Measurements from ENCODE around the gene ADNP2.

Gene ADNP2

GRCh38 chr18:80112624-80113248 is 3.7 kb downstream of the ADNP2 start:
- DNase-seq (ENCODE audit: low read depth in 2 of 2), result peak in 1 of 2 donors; percentile 41
- TF ChIP-seq, protein P1, sequence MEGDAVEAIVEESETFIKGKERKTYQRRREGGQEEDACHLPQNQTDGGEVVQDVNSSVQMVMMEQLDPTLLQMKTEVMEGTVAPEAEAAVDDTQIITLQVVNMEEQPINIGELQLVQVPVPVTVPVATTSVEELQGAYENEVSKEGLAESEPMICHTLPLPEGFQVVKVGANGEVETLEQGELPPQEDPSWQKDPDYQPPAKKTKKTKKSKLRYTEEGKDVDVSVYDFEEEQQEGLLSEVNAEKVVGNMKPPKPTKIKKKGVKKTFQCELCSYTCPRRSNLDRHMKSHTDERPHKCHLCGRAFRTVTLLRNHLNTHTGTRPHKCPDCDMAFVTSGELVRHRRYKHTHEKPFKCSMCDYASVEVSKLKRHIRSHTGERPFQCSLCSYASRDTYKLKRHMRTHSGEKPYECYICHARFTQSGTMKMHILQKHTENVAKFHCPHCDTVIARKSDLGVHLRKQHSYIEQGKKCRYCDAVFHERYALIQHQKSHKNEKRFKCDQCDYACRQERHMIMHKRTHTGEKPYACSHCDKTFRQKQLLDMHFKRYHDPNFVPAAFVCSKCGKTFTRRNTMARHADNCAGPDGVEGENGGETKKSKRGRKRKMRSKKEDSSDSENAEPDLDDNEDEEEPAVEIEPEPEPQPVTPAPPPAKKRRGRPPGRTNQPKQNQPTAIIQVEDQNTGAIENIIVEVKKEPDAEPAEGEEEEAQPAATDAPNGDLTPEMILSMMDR (IDR thresholded peaks at IDR 0.05; ENCODE audit: low read depth, low read length), result no peak
- H3K4me3 ChIP-seq (replicated peaks in 1 of 2; ENCODE audit: low read depth in 2 of 2, low read length in 2 of 2), result no peak overlapping the region

- no peak for DNase-seq (ENCODE audit: low read depth in 2 of 2)
- no peak overlapping the region for H3K4me3 ChIP-seq (replicated peaks in 1 of 2; ENCODE audit: low read depth in 2 of 2, low read length in 2 of 2)
- TF ChIP-seq, protein P1 (IDR thresholded peaks at IDR 0.05; ENCODE audit: low read depth, low read length), result no peak
Measured at GRCh38 chr18:80115035-80115434, 6.0 kb downstream of the ADNP2 start.

DNA sequence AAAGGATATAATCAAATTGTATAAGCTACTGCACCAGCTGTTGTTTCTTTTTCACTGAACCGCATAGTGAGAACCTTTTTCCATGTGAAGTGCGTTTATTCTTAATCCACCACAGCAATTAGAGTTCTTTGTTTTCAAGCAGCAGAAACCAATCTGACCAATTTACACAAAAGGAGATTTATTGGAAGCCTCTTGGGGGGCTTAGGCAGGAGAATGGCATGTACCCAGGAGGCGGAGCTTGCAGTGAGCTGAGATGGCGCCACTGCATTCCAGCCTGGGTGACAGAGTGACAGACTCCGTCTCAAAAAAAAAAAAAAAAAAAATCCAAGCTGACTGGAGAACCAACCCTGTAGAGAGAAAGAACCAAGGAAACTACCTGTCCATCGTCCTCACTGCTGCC is 10.0 kb downstream of the ADNP2 start:
- no peak for DNase-seq (ENCODE audit: low read depth in 2 of 2)
- no peak overlapping the region for H3K4me3 ChIP-seq (replicated peaks in 1 of 2; ENCODE audit: low read depth in 2 of 2, low read length in 2 of 2)
- TF ChIP-seq, protein P1 (IDR thresholded peaks at IDR 0.05; ENCODE audit: low read depth, low read length), result no peak

DNA sequence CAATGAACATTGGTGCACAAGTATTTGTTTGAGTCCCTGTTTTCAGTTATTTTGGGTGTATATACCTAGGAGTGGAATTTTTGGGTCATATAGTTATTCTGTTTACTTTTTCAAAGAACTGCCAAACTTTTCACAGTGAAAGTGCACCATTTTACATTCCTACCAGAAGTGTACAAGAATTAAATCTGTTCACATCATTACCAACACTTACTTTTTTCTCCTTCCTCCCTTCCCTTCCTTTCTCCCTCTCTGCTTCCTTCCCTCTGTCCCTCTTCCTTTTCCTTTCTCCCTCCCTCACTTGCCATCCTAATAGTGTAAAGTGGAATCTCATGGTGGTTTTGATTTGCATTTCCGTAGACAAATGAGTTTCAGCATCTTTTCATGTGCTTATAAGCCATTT is 11.9 kb downstream of the ADNP2 start:
- TF ChIP-seq, protein P1 (IDR thresholded peaks at IDR 0.05; ENCODE audit: low read depth, low read length), result no peak
- H3K4me3 ChIP-seq (replicated peaks in 1 of 2; ENCODE audit: low read depth in 2 of 2, low read length in 2 of 2), result no peak overlapping the region
- no peak for DNase-seq (ENCODE audit: low read depth in 2 of 2)

- H3K4me3 ChIP-seq (replicated peaks in 1 of 2; ENCODE audit: low read depth in 2 of 2, low read length in 2 of 2), result no peak overlapping the region
- no peak for DNase-seq (ENCODE audit: low read depth in 2 of 2)
- TF ChIP-seq, protein P1 (IDR thresholded peaks at IDR 0.05; ENCODE audit: low read depth, low read length), result no peak
Measured at GRCh38 chr18:80124131-80124530, 15.1 kb downstream of the ADNP2 start.

GRCh38 chr18:80126797-80127196 is 17.7 kb downstream of the ADNP2 start:
- H3K4me3 ChIP-seq (replicated peaks in 1 of 2; ENCODE audit: low read depth in 2 of 2, low read length in 2 of 2), result no peak overlapping the region
- no peak for DNase-seq (ENCODE audit: low read depth in 2 of 2)
- TF ChIP-seq, protein P1 (IDR thresholded peaks at IDR 0.05; ENCODE audit: low read depth, low read length), result no peak

DNA sequence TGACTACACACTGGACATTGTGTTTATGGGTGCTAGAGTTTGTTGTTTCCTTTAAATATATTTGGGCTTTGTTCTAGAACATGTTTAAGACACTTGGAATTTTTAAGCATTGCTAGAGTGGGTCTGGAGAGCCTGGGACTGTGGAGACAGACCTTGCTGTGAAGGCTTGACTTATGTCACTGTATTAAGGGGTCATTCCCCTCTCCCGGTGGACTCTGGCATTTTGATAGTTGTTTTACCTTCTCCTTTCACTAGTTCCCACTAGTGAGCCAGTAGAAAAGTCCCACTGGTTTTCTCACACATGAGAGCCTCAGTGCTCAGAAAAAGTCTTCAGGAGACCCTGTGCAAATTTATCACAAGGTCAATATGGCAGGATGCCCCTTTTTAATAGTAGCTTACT is 18.6 kb downstream of the ADNP2 start:
- H3K4me3 ChIP-seq (replicated peaks in 1 of 2; ENCODE audit: low read depth in 2 of 2, low read length in 2 of 2), result no peak overlapping the region
- no peak for DNase-seq (ENCODE audit: low read depth in 2 of 2)
- TF ChIP-seq, protein P1 (IDR thresholded peaks at IDR 0.05; ENCODE audit: low read depth, low read length), result no peak

Measured in cardiac fibroblast (primary cell).